KG1 (cell line): ENCODE results near the gene KLHL20.
"Not testable (repeated sequence)": the region's sequence is repeated elsewhere in the genome, so short reads cannot be mapped to it uniquely, and the experiment has no call there.

ENCODE experiments used
- DNase-seq: peaks from one replicate; lab custom pipeline; 2025; lab: John Stamatoyannopoulos, UW

Gene KLHL20

GRCh38 chr1:173714759-173715537 lies at the start of gene KLHL20:
Gene KLHL20, plus strand, starts transcription at chr1:173714981. Its CDS starts 1,063 bp downstream, at chr1:173716044.
- DNase-seq = peak; percentile 90

GRCh38 chr1:173666646-173667045 lies 48.1 kb upstream of the KLHL20 start:
- DNase-seq = no peak

GRCh38 chr1:173669491-173669941 lies 45.3 kb upstream of the KLHL20 start, which contains the start of gene ANKRD45:
Gene ANKRD45, minus strand, starts transcription at chr1:173669851. Its CDS starts 10,433 bp downstream, at chr1:173659418.
- DNase-seq = no peak

- not testable (repeated sequence) for DNase-seq
Measured at GRCh38 chr1:173674496-173674895, 40.3 kb upstream of the KLHL20 start.

GRCh38 chr1:173680152-173680551 lies 34.6 kb upstream of the KLHL20 start:
- DNase-seq = not testable (repeated sequence)

GRCh38 chr1:173682184-173682583 lies 32.6 kb upstream of the KLHL20 start:
- no peak for DNase-seq

GRCh38 chr1:173683838-173684237 lies 30.9 kb upstream of the KLHL20 start:
- not testable (repeated sequence) for DNase-seq

- not testable (repeated sequence) for DNase-seq
Measured at GRCh38 chr1:173685121-173685520, 29.7 kb upstream of the KLHL20 start.

GRCh38 chr1:173688300-173688699 lies 26.5 kb upstream of the KLHL20 start:
- no peak for DNase-seq

- no peak for DNase-seq
Measured at GRCh38 chr1:173693238-173693637, 21.5 kb upstream of the KLHL20 start.

GRCh38 chr1:173701299-173701698 lies 13.5 kb upstream of the KLHL20 start:
- not testable (repeated sequence) for DNase-seq

- no peak for DNase-seq
Measured at GRCh38 chr1:173702736-173703135, 12.0 kb upstream of the KLHL20 start.

GRCh38 chr1:173705117-173705516 lies 9.7 kb upstream of the KLHL20 start:
- DNase-seq = no peak

GRCh38 chr1:173708787-173709186 lies 6.0 kb upstream of the KLHL20 start:
- DNase-seq = no peak

- DNase-seq = no peak
Measured at GRCh38 chr1:173714441-173714758, 381 bp upstream of the KLHL20 start.

GRCh38 chr1:173715538-173715844 lies 710 bp downstream of the KLHL20 start:
- DNase-seq = peak; percentile 39

- no peak for DNase-seq
Measured at GRCh38 chr1:173717238-173717637, 2.5 kb downstream of the KLHL20 start.

- not testable (repeated sequence) for DNase-seq
Measured at GRCh38 chr1:173731331-173731730, 16.6 kb downstream of the KLHL20 start.

GRCh38 chr1:173733912-173734311 lies 19.1 kb downstream of the KLHL20 start:
- no peak for DNase-seq

- not testable (repeated sequence) for DNase-seq
Measured at GRCh38 chr1:173736104-173736503, 21.3 kb downstream of the KLHL20 start.

- no peak for DNase-seq
Measured at GRCh38 chr1:173742203-173742886, 27.6 kb downstream of the KLHL20 start.

GRCh38 chr1:173744651-173745050 lies 29.9 kb downstream of the KLHL20 start:
- DNase-seq = no peak

GRCh38 chr1:173749137-173749536 lies 34.4 kb downstream of the KLHL20 start:
- DNase-seq = no peak
